ENCODE data around the gene MMP21. TPM values are rescaled to one million over a fixed set of nuclear protein-coding genes. Genes with fewer than 3 reads are reported as not detected.

Gene MMP21
- total RNA-seq, 1 experiment from 2014 or later = not detected

Other genes starting within 250 kb of the MMP21 start
- gene TEX36, start 92.7 kb downstream of the MMP21 start, total RNA-seq (2014; rRNA removed; shearing (Covaris generic)) = 0.10 TPM in 1 of 2 replicates, not detected in the other
- 19.8 and 30.2 TPM in 2 replicates for gene EDRF1, start 56.1 kb downstream of the MMP21 start, total RNA-seq (2014; rRNA removed; shearing (Covaris generic))
- 73.3 and 100 TPM in 2 replicates for gene UROS, start 47.4 kb upstream of the MMP21 start, total RNA-seq (2014; rRNA removed; shearing (Covaris generic))
- gene BCCIP, start 47.7 kb upstream of the MMP21 start, total RNA-seq (2014; rRNA removed; shearing (Covaris generic)) = 87.6 and 103 TPM in 2 replicates
- 60.0 and 60.7 TPM in 2 replicates for gene DHX32, start 105.5 kb upstream of the MMP21 start, total RNA-seq (2014; rRNA removed; shearing (Covaris generic))
- gene FANK1, start 120.7 kb upstream of the MMP21 start, total RNA-seq (2014; rRNA removed; shearing (Covaris generic)) = 4.5 and 11.2 TPM in 2 replicates